GM20431 (cell line): Measurements from ENCODE around the gene SVEP1.

Source experiments
- in situ Hi-C: fragments of 300-500 bp; cut with MseI, MboI; formaldehyde crosslinking; loops from one replicate; pipeline ENCODE4 v1.15.0; 2020; ENCODE audit warnings: low sequenced_read_pairs; ENCODE audit not compliant: unreplicated experiment

SVEP1 gene

DNA sequence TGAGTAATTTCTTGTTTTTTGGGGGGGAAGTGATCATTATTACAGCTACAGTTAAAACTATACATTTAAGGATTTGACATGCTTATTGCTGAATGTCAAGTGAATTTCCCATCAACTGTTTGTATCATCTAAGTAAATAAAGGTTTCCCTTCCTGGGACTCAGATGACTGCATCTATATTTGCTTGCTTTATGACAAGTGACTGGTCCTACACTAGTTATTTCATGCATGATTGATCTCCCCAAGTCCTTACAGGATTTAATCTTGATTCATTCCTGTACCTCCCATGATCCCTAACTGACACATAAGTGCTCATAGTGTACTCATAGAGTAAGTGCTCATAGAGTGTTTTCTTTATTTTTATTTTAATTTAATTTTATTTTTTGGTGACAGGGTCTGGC, 244.7 kb downstream of the SVEP1 start:
- in situ Hi-C loops: no loop called here

DNA sequence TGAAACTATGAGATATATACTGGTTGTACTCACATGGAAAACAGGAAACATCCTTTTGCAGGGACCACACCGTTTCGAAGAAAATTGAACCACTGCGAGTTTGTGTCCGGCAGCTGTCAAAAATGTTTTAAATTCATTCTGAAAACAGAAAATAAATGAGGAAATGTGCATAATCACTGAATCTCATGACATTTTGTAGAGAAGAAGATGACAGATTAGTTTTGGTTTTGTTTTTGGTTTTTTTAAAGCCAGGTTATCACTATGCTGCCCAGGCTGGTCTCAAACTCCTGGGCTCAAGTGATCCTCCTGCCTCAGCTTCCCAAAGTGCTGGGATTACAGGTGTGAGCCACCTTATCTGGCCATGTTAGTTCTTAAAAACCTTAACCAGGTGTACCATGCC, 245.4 kb downstream of the SVEP1 start:
- in situ Hi-C loops: no loop called here

DNA sequence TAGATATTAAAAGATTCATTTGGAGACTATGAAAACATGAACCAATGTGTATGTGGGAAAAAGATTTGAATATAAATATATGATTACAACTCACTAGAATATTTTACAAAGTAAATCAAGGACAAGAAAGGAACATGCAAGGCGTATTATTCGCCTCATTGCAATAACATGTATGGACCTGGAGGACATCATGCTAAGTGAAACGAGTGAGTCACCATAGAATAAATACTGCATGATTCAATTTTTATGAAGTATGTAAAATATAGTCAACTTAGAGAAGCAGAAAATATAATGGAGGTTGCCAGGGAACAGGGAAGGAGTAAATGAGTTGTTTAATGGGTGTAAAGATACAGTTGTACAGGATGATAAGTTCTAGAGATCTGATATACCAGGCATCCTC, 246.8 kb downstream of the SVEP1 start:
- in situ Hi-C loops: no loop called here

GRCh38 chr9:110330484-110331105, 248.9 kb downstream of the SVEP1 start:
- in situ Hi-C loops: no loop called here

- in situ Hi-C loops: no loop called here
Measured at GRCh38 chr9:110329639-110330230, 249.8 kb downstream of the SVEP1 start.

DNA sequence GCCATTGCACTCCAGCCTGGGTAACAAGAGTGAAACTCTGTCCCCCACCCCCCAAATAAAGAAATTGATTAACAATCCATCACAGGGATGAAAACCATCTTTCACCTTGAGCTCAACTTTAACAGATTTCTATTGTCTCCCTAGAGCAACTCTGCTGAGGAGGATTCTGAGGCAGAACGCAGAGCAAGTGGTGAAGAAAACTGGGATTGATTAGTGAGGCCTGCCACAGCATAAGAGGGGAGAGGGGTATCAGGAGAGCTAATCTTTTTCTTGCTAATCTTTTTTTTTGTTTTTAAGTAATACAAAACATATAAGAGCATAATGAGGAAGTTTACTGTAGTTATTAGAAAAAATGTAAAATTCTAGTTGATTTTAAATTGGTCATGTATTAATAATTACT, 250.8 kb downstream of the SVEP1 start:
- in situ Hi-C loops: no loop called here

- in situ Hi-C loops: no loop called here
Measured at GRCh38 chr9:110327716-110328115, 251.8 kb downstream of the SVEP1 start.

- in situ Hi-C loops: no loop called here
Measured at GRCh38 chr9:110323818-110324217, 255.7 kb downstream of the SVEP1 start.

GRCh38 chr9:110320651-110321445, 258.7 kb downstream of the SVEP1 start:
- in situ Hi-C loops: no loop called here

GRCh38 chr9:110319781-110320492, 259.6 kb downstream of the SVEP1 start:
- in situ Hi-C loops: no loop called here

GRCh38 chr9:110317911-110318310, 261.6 kb downstream of the SVEP1 start:
- in situ Hi-C loops: no loop called here

GRCh38 chr9:110316261-110317075, 263.1 kb downstream of the SVEP1 start:
- in situ Hi-C loops: no loop called here
